Astrocyte (in vitro differentiated cells and primary cell): ENCODE measurements around the gene ZNF333. TPM values are rescaled to one million over a fixed set of nuclear protein-coding genes. Genes with fewer than 3 reads are reported as not detected.

Experiments used
- DNase-seq: peaks from one replicate; pipeline ENCODE4 v3.0.0-alpha.2; 2010; ENCODE audit warnings: low read depth
- FAIRE-seq: peaks from 2 replicates; lab custom pipeline; 2011; peaks lifted over from hg19 to GRCh38; lab: Jason Lieb, UNC
- H2AFZ ChIP-seq: 2 replicates; pipeline ENCODE4 v1.6.0; 2012; ENCODE audit warnings: low read depth, low read length, inconsistent platforms
- H3K27ac ChIP-seq: 2 replicates; pipeline ENCODE4 v1.5.1; 2011; ENCODE audit warnings: low read depth, low read length, inconsistent platforms
- H3K27me3 ChIP-seq: 2 replicates; pipeline ENCODE4 v1.6.0; 2011; ENCODE audit warnings: low read length, inconsistent platforms; ENCODE audit not compliant: insufficient read depth
- H3K36me3 ChIP-seq: 2 replicates; pipeline ENCODE4 v1.5.1; 2011; ENCODE audit warnings: low read length, inconsistent platforms; ENCODE audit not compliant: insufficient read depth
- H3K4me1 ChIP-seq: 2 replicates; pipeline ENCODE4 v1.5.1; 2011; ENCODE audit warnings: low read length, inconsistent platforms; ENCODE audit not compliant: insufficient read depth
- H3K4me2 ChIP-seq: 2 replicates; pipeline ENCODE4 v1.6.0; 2012; ENCODE audit warnings: low read length, inconsistent platforms
- H3K4me3 ChIP-seq: 2 replicates; pipeline ENCODE4 v1.5.1; 2011; ENCODE audit warnings: low read depth, mild to moderate bottlenecking, low read length, inconsistent platforms; ENCODE audit not compliant: insufficient read depth
- H3K79me2 ChIP-seq: 2 replicates; pipeline ENCODE4 v1.6.0; 2012; ENCODE audit warnings: mild to moderate bottlenecking, low read length, inconsistent platforms; ENCODE audit not compliant: insufficient read depth
- H3K9ac ChIP-seq: 2 replicates; pipeline ENCODE4 v1.6.0; 2012; ENCODE audit warnings: mild to moderate bottlenecking, low read length, inconsistent platforms
- H3K9me3 ChIP-seq: 2 replicates; pipeline ENCODE4 v1.5.1; 2012; ENCODE audit warnings: low read depth, mild to moderate bottlenecking, low read length, inconsistent platforms; ENCODE audit not compliant: insufficient read depth
- H4K20me1 ChIP-seq: 2 replicates; pipeline ENCODE4 v1.6.0; 2012; ENCODE audit warnings: low read length, inconsistent platforms; ENCODE audit not compliant: insufficient read depth
- H3K27ac Mint-ChIP-seq: one replicate; pipeline ENCODE4 v1.8.0; 2021; ENCODE audit warnings: mild to moderate bottlenecking, mixed read lengths; ENCODE audit not compliant: unreplicated experiment
- H3K27me3 Mint-ChIP-seq: one replicate; pipeline ENCODE4 v1.8.0; 2021; ENCODE audit warnings: low read depth, mixed read lengths; ENCODE audit not compliant: unreplicated experiment
- H3K36me3 Mint-ChIP-seq: one replicate; pipeline ENCODE4 v1.8.0; 2021; ENCODE audit warnings: low read depth, mixed read lengths; ENCODE audit not compliant: unreplicated experiment
- H3K4me1 Mint-ChIP-seq: one replicate; pipeline ENCODE4 v1.8.0; 2021; ENCODE audit warnings: low read depth, mixed read lengths; ENCODE audit not compliant: unreplicated experiment
- H3K4me3 Mint-ChIP-seq: one replicate; pipeline ENCODE4 v1.8.0; 2021; ENCODE audit warnings: mild to moderate bottlenecking, moderate library complexity, mixed read lengths; ENCODE audit not compliant: unreplicated experiment
- H3K9me3 Mint-ChIP-seq: one replicate; pipeline ENCODE4 v1.8.0; 2021; ENCODE audit warnings: mild to moderate bottlenecking, mixed read lengths; ENCODE audit not compliant: unreplicated experiment
- CTCF ChIP-seq: IDR thresholded peaks from 2 replicates; pipeline ENCODE4 v1.5.1; 2011; ENCODE audit warnings: low read depth, mild to moderate bottlenecking, inconsistent platforms, low read length, moderate library complexity; ENCODE audit not compliant: insufficient read depth
- EZH2 ChIP-seq: IDR thresholded peaks from 2 replicates; pipeline ENCODE4 v1.6.1; 2012; ENCODE audit warnings: mild to moderate bottlenecking, low read length, inconsistent platforms; ENCODE audit not compliant: insufficient read depth
- total RNA-seq: library from RNA; stranded (reverse); gene quantifications from 2 replicates; pipeline ENCODE4 v1.2.1, GENCODE V29; 2021

The ZNF333 gene
- total RNA-seq, 1 donor from 2014 or later, result 10.4 TPM

DNA sequence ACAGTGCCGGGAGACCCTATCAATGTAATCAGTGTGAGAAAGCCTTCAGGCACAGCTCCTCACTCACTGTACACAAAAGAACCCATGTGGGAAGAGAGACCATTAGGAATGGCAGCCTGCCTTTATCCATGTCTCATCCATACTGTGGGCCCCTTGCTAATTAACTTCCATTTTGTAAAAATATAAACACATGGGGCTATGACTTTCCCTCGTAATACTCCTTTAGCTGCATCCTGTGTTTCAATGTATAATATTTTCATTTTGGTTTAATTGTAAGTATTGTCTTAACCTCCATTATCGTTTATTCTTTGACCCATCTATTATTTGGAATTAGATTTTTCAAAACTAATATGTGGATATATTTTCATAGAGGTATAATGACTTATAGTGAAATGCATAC lies 29.3 kb downstream of the ZNF333 start:
- H3K36me3 ChIP-seq, result peaks cover 34% of the 10 kb centered on the region
- Mint-ChIP-seq H3K4me3 (no peak overlapping the region), H3K36me3 (peaks cover 84% of the 10 kb centered on the region), H3K4me1 (no peaks in the 10 kb centered on the region), H3K27ac (no peak overlapping the region), H3K9me3 (peaks cover 75% of the 10 kb centered on the region), H3K27me3 (no peaks in the 10 kb centered on the region)
- no peak overlapping the region for H2AFZ ChIP-seq
- H3K27ac ChIP-seq, result no peak overlapping the region
- no peaks in the 10 kb centered on the region for H3K4me1 ChIP-seq
- no peak overlapping the region for H3K4me2 ChIP-seq
- H3K9me3 ChIP-seq, result peaks cover 59% of the 10 kb centered on the region
- no peaks in the 10 kb centered on the region for H4K20me1 ChIP-seq
- DNase-seq (no peak), FAIRE-seq (no peak)
- no peak for TF ChIP-seq CTCF
- no peaks in the 10 kb centered on the region for H3K27me3 ChIP-seq
- no peak overlapping the region for H3K9ac ChIP-seq
- H3K79me2 ChIP-seq, result no peaks in the 10 kb centered on the region
- H3K4me3 ChIP-seq, result no peak overlapping the region

DNA sequence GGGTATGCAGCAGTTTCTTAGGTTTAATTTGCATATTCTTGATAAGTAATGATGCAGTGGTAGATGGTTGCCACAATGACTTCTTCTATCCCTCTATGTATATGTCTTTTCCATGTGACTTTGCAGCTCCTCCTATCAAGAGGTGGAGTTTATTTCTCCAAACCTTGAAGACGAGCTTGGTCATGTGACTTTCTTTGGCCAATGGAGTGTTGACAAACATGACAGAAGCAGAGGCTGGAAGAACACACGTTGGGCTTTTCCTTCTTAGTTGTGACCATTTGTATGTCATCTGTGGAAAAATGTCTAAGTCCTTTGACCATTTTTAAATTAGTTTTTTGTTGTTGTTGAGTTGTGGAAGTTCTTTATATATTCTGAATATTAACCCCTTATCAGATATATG lies 32.3 kb downstream of the ZNF333 start:
- FAIRE-seq (no peak), DNase-seq (no peak)
- no peak overlapping the region for H3K4me3 ChIP-seq
- no peaks in the 10 kb centered on the region for H3K27me3 ChIP-seq
- no peak overlapping the region for H3K4me3 Mint-ChIP-seq
- H3K36me3 Mint-ChIP-seq, result peaks cover 62% of the 10 kb centered on the region
- peaks cover 72% of the 10 kb centered on the region for H3K9me3 Mint-ChIP-seq
- no peak overlapping the region for H3K27ac Mint-ChIP-seq
- H3K79me2 ChIP-seq, result no peaks in the 10 kb centered on the region
- no peak overlapping the region for H3K9ac ChIP-seq
- no peak overlapping the region for H2AFZ ChIP-seq
- peaks cover 24% of the 10 kb centered on the region for H3K36me3 ChIP-seq
- no peaks in the 10 kb centered on the region for H3K4me1 ChIP-seq
- peaks cover 41% of the 10 kb centered on the region for H3K9me3 ChIP-seq
- H4K20me1 ChIP-seq, result no peaks in the 10 kb centered on the region
- H3K27me3 Mint-ChIP-seq, result no peaks in the 10 kb centered on the region
- no peak for TF ChIP-seq EZH2
- no peak for TF ChIP-seq CTCF
- no peaks in the 10 kb centered on the region for H3K4me1 Mint-ChIP-seq
- H3K4me2 ChIP-seq, result no peak overlapping the region
- no peak overlapping the region for H3K27ac ChIP-seq

DNA sequence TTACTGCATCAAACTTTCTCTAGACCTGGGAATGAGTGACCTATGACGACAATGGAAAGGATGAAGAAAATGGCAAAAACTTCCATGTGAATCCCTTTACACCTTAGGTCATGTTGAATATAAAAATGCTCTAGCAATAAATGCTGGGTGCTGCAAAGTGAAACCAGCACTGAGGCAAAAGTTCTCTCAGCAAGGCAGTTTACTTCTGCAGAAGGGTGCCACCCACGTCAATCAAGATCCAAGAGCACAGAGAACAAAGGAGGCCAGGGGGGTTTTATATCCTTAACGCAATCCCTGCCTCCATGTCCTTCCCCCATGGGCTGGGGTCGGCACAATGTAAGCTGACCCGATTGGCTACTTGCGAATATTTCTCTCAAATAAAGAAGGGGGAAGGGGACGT lies 38.7 kb downstream of the ZNF333 start:
- no peak for TF ChIP-seq CTCF
- no peak for TF ChIP-seq EZH2
- H3K4me3 ChIP-seq, result no peak overlapping the region
- DNase-seq (no peak), FAIRE-seq (no peak)
- no peak overlapping the region for H2AFZ ChIP-seq
- no peaks in the 10 kb centered on the region for H3K79me2 ChIP-seq
- no peak overlapping the region for H3K9ac ChIP-seq
- no peaks in the 10 kb centered on the region for H4K20me1 ChIP-seq
- Mint-ChIP-seq H3K27me3 (no peaks in the 10 kb centered on the region), H3K4me3 (no peak overlapping the region), H3K4me1 (no peaks in the 10 kb centered on the region), H3K36me3 (peaks cover 11% of the 10 kb centered on the region), H3K27ac (no peak overlapping the region), H3K9me3 (peaks cover 39% of the 10 kb centered on the region)
- H3K27me3 ChIP-seq, result no peaks in the 10 kb centered on the region
- H3K9me3 ChIP-seq, result peaks cover 6% of the 10 kb centered on the region
- H3K36me3 ChIP-seq, result no peaks in the 10 kb centered on the region
- no peak overlapping the region for H3K27ac ChIP-seq
- H3K4me1 ChIP-seq, result no peaks in the 10 kb centered on the region
- H3K4me2 ChIP-seq, result no peak overlapping the region
